GM12873 (cell line): ENCODE results near the gene OR52B4.

Source experiments
- CTCF ChIP-seq: IDR thresholded peaks from 2 replicates; pipeline ENCODE4 v1.5.1; 2012; ENCODE audit warnings: low read depth, mild to moderate bottlenecking, moderate library complexity, low read length, control low read depth; ENCODE audit not compliant: insufficient read depth; ENCODE audit errors: missing control alignments

OR52B4 gene

GRCh38 chr11:4368286-4368685 lies at the start of gene OR52B4:
OR52B4 (minus strand) TSS chr11:4368386; CDS start chr11:4368295, 91 bp downstream.
- no peak for TF ChIP-seq CTCF

DNA sequence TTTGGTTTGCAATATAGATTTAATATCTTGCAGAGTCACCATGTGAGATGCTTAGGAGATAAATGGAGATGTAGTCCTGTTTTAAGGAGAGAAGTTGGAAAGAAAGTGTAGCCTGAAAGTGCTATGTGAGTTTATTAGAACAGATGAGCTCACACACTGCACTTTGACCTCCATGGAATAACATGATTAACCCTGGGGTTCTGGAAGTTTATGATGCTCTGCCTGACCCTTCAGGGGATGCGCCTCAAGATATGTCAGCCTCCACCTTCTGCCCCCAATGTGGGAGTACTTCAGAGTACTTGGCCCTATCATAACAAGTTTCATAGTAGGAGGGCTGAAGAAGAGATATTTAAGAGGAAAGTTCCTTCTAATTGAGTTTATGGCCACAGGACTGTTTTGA lies 48.6 kb upstream of the OR52B4 start:
- no peak for TF ChIP-seq CTCF

DNA sequence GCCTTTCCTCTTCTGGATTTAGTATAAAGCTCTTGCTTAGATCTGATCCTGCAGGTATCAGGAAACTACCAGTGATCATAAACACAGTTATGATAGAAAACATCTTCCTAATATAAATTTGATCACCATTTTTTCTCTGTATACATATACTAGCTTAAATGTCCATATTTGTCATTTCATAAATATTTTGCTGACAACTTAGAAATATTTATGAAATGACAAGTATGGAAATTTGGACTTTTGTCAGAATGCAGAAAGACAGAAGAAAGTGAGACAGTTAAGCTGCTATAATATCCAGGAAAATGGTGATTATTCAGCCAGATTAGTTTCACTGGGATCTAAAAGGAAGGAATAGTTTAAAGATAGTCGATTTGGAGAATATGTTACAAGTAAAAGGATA lies 48.1 kb upstream of the OR52B4 start:
- TF ChIP-seq CTCF: no peak

GRCh38 chr11:4393858-4394223 lies 25.7 kb upstream of the OR52B4 start:
- TF ChIP-seq CTCF: no peak

DNA sequence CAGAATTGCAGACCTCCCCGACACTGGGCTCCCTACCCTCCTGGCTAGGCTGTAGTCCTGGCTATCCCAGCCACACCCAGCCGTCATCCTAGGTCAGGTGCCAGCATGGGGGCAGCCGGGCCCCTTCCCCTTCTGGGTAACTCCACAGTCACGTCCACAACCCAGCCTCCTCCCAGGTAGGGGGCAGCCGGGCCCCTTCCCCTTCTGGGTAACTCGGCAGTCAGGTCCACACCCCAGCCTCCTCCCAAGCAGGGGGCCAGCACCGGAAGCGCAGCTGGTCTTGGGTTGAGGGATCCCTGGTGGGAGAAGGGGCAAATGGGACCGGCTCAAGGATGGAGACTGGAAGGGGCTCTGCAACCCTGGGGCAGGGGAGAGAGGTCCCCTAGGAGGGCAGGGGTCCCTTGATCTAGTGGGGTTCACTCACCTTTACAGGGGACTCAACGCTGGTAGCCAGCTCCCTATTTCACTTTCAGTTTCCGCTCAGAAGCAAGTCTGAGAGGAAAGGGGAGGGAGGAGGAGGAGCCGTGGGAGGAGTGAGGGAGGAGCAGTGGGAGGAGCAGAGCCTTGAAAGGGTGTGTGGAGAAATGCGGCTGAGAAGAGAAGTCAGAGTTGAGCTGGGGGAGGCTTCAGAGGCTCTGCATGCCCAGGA lies 25.1 kb upstream of the OR52B4 start, which contains the start of gene TRIM21:
TRIM21 (minus strand) TSS at position 494 of the 649 bp plus-strand sequence. CDS start 3,293 bp downstream, outside the sequence.
- no peak for TF ChIP-seq CTCF

DNA sequence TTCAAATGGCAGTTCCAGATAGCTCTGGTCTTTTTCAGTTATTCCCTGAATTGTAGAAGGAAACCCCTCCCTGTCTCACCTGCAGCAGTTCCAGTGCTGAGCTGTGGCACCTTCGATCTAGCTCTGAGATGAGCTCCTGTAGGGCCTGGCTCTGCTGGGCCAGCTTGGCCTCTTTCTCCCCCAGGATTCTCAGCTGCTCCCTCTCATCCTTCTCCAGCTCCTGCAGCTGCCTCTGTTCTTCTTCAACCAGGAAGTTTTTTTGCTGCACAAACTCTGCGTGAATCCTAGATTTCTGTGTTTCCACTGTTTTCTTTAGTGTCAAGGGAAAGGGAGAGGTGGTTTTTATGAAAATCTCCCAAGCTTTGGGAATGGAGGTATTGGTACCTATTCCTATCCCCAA lies 20.0 kb upstream of the OR52B4 start:
- TF ChIP-seq CTCF: no peak

GRCh38 chr11:4385978-4386740 lies 18.0 kb upstream of the OR52B4 start:
- TF ChIP-seq CTCF: no peak
